ENCODE data around the gene TRIM3. TPM values are rescaled to one million over a fixed set of nuclear protein-coding genes. Genes with fewer than 3 reads are reported as not detected.

The TRIM3 gene
- total and polyA plus RNA-seq, 2 of the 4 experiments (the other 2 are of a cell fraction): 13.8 to 22.3 TPM

GRCh38 chr11:6418557-6419008 lies 55.2 kb downstream of the TRIM3 start:
- no peak for DNase-seq
- peak overlapping the region; percentile 95 for H3K4me2 ChIP-seq (ENCODE audit: low read depth, low read length)
- WGBS, 2 experiments (ENCODE audit: extremely low coverage in 2 of 2, insufficient read length in 1 of 2): no CpG with 5 or more reads among the region's 38 CpGs
- H2BK20ac ChIP-seq (ENCODE audit: low read depth, low read length): no peak overlapping the region
- peaks cover 10% of the 10 kb centered on the region for H3K4me1 ChIP-seq (ENCODE audit: control insufficient read depth, insufficient read depth, low read length)
- no peak overlapping the region for H2BK120ac ChIP-seq (ENCODE audit: low read depth, low read length)
- peak overlapping the region; percentile 30; the same call in 1 of the 2 replicates for H3K27ac ChIP-seq (ENCODE audit: insufficient read depth, low read length)
- H2BK15ac ChIP-seq (ENCODE audit: low read depth, low read length): no peak overlapping the region
- peak overlapping the region; percentile 87 for H2AK9ac ChIP-seq (replicated peaks; ENCODE audit: low read depth, low read length, poor library complexity)
- H2AFZ ChIP-seq (replicated peaks; ENCODE audit: low read length, poor library complexity): peak overlapping the region; percentile 97
- H4K8ac ChIP-seq (ENCODE audit: low read depth in 2 of 2, low read length in 2 of 2): peak overlapping the region; percentile 69 to 81; a peak in 1 of 4 replicates
- peaks cover 27% of the 10 kb centered on the region for H4K20me1 ChIP-seq (ENCODE audit: insufficient read depth, low read length)
- BruUV-seq (replicated peaks): no TSS peak
- H4K5ac ChIP-seq (ENCODE audit: low read depth, low read length): no peak overlapping the region; the same call in 1 of the 2 replicates
- peak overlapping the region; percentile 91 for H3K9ac ChIP-seq (ENCODE audit: low read depth, low read length)
- no peak overlapping the region for H2BK5ac ChIP-seq (ENCODE audit: low read depth, low read length, poor library complexity, severe bottlenecking)
- H3K23ac ChIP-seq (ENCODE audit: low read depth, low read length): peak overlapping the region; percentile 96; the same call in 1 of the 2 replicates
- TF ChIP-seq CTCF (conservative IDR thresholded peaks at IDR 0.05; ENCODE audit: low read depth, low read length) (no peak), RFX5 (IDR thresholded peaks at IDR 0.05; ENCODE audit: low read depth, low read length) (no peak), USF2 (IDR thresholded peaks at IDR 0.05; ENCODE audit: low read depth, low read length) (no peak), NFE2L2 (IDR thresholded peaks at IDR 0.05; ENCODE audit: low read depth, low read length) (no peak), SMC3 (IDR thresholded peaks at IDR 0.05; ENCODE audit: low read depth, low read length) (no peak), FOS (IDR thresholded peaks at IDR 0.05; ENCODE audit: low read depth, low read length) (no peak), MAFK (IDR thresholded peaks at IDR 0.05; ENCODE audit: low read depth, low read length) (no peak), CEBPB (IDR thresholded peaks at IDR 0.05; ENCODE audit: low read depth, low read length) (no peak), ELK1 (IDR thresholded peaks at IDR 0.05; ENCODE audit: borderline replicate concordance, low read depth, low read length) (no peak), RAD21 (IDR thresholded peaks at IDR 0.05; ENCODE audit: low read length) (no peak), MXI1 (IDR thresholded peaks at IDR 0.05; ENCODE audit: borderline replicate concordance, low read depth, low read length) (no peak), RCOR1 (IDR thresholded peaks at IDR 0.05; ENCODE audit: insufficient replicate concordance, low read length) (no peak), BHLHE40 (IDR thresholded peaks at IDR 0.05; ENCODE audit: low read depth, low read length) (no peak), CHD1 (IDR thresholded peaks at IDR 0.05; ENCODE audit: low read depth, low read length) (no peak), MAZ (IDR thresholded peaks at IDR 0.05; ENCODE audit: borderline replicate concordance, low read depth, low read length) (no peak), POLR2A (IDR thresholded peaks at IDR 0.05; ENCODE audit: low read depth, low read length) (no peak)
- H3K36me3 ChIP-seq (ENCODE audit: control insufficient read depth, insufficient read depth, low read length): no peaks in the 10 kb centered on the region
- H2AK5ac ChIP-seq (ENCODE audit: low read depth, low read length): 0 out of 2 replicates have a peak overlapping the region, but pooled peaks have one; percentile 27
- dilution Hi-C loops (cut with HindIII; ENCODE audit: low sequenced_read_pairs, unreplicated experiment): no loop called here
- peak overlapping the region; percentile 96 for H3K4me3 ChIP-seq (ENCODE audit: insufficient read depth, low read depth, low read length)
- no peak overlapping the region; the same call in 1 of the 2 replicates for H3K18ac ChIP-seq (ENCODE audit: low read depth, low read length)
- H3K9me3 ChIP-seq (ENCODE audit: control insufficient read depth, insufficient read depth, low read length): no peaks in the 10 kb centered on the region
- intact Hi-C loops (cut with micrococcal nuclease): loop anchor here (2.0 kb wide), 1 partner anchor 28 kb away; the partner anchor contains the start of gene SMPD1
- H3K14ac ChIP-seq (replicated peaks; ENCODE audit: low read depth, low read length): peak overlapping the region; percentile 50
- peaks cover 4% of the 10 kb centered on the region; the same call in 1 of the 2 replicates for H3K27me3 ChIP-seq (ENCODE audit: control insufficient read depth, insufficient read depth, low read length)
- ChIA-PET POLR2A (ENCODE audit: unreplicated experiment) (no interaction called here), CTCF (interaction anchor here (1.2 to 2.0 kb wide), 2 partner anchors 12 to 39 kb away, joined by 4 to 10 read pairs; no protein-coding TSS in a partner anchor)
- H3K79me1 ChIP-seq (ENCODE audit: low read depth in 1 of 2, low read length in 2 of 2): peaks cover 22 to 43% of the 10 kb centered on the region in 2 experiments
- no peak overlapping the region for H3K56ac ChIP-seq (ENCODE audit: extremely low read depth, insufficient read depth, low read length)
- peak; percentile 38 for ATAC-seq (ENCODE audit: low read depth)
- peak overlapping the region; percentile 48; the same call in 1 of the 2 replicates for H4K91ac ChIP-seq (ENCODE audit: insufficient read depth, low read depth, low read length)
- peaks cover 10% of the 10 kb centered on the region for H3K9me1 ChIP-seq (ENCODE audit: insufficient read depth, low read length)
- peak overlapping the region; percentile 90; the same call in 1 of the 2 replicates for H3K4ac ChIP-seq (ENCODE audit: low read depth, low read length)
- in situ Hi-C loops (cut with MboI; ENCODE audit: low sequenced_read_pairs): no loop called here
